Kidney (tissue), 14 donors: ENCODE data around the gene LMNTD2. TPM values are rescaled to one million over a fixed set of nuclear protein-coding genes. Genes with fewer than 3 reads are reported as not detected.

Experiments used
- DNase-seq, 5 donors: peaks; one replicate each; pipeline ENCODE4 v3.0.0-alpha.2; 2013 to 2020
- FAIRE-seq: peaks from 2 replicates; lab custom pipeline; 2012; peaks lifted over from hg19 to GRCh38; lab: Jason Lieb, UNC
- H3K27ac ChIP-seq, 2 donors: one replicate each; pipeline ENCODE4 v1.7.0; 2013; ENCODE audit warnings: low read depth in 2 of 2, low read length in 2 of 2, inconsistent platforms in 1 of 2
- H3K27me3 ChIP-seq: one replicate; pipeline ENCODE4 v1.7.1; 2013; ENCODE audit warnings: low read length, inconsistent platforms; ENCODE audit not compliant: control insufficient read depth, insufficient read depth
- H3K36me3 ChIP-seq, 3 donors: one replicate each; pipeline versions ENCODE4 v1.7.0 to v1.7.1; 2013; ENCODE audit warnings: low read length in 3 of 3, control low read depth in 1 of 3, inconsistent platforms in 1 of 3; ENCODE audit not compliant: insufficient read depth in 3 of 3, control insufficient read depth in 2 of 3
- H3K4me1 ChIP-seq, 3 donors: one replicate each; pipeline versions ENCODE4 v1.7.0 to v1.7.1; 2013; ENCODE audit warnings: low read length in 3 of 3, inconsistent platforms in 1 of 3, low read depth in 1 of 3; ENCODE audit not compliant: control insufficient read depth in 2 of 3, insufficient read depth in 2 of 3
- H3K4me3 ChIP-seq, 3 donors: one replicate each; pipeline versions ENCODE4 v1.7.0 to v1.8.1; 2013; ENCODE audit warnings: low read length in 3 of 3, control low read depth in 1 of 3, inconsistent platforms in 1 of 3
- H3K9ac ChIP-seq, 3 donors: one replicate each; pipeline versions ENCODE4 v1.7.0 to v1.7.1; 2013; ENCODE audit warnings: low read length in 3 of 3, control low read depth in 1 of 3, inconsistent platforms in 1 of 3
- H3K9me3 ChIP-seq, 3 donors: one replicate each; pipeline versions ENCODE4 v1.7.0 to v1.7.1; 2013; ENCODE audit warnings: low read length in 3 of 3, control low read depth in 1 of 3, inconsistent platforms in 1 of 3; ENCODE audit not compliant: control insufficient read depth in 2 of 3, insufficient read depth in 1 of 3
- intact Hi-C: fragments of 100-400 bp; cut with DNase I; formaldehyde crosslinking; loops from one replicate; pipeline ENCODE4 v1.11.1; 2022
- polyA plus RNA-seq: library from polyadenylated mRNA; stranded (reverse); fragments of 350-450 nt; fragmentation: Illumina TruSeq; extraction: RNeasy Lipid Tissue Mini Kit (QIAGEN cat#74804); gene quantifications from one replicate; pipeline ENCODE4 v1.2.3, GENCODE V29; 2014; ENCODE audit warnings: low read depth, low replicate concordance; ENCODE audit not compliant: insufficient read depth
- total RNA-seq: library from RNA; stranded (reverse); fragmentation: NEBNext Ultra II Directional; extraction: Animal tissue kit (Norgen Biotek cat#: 25700); gene quantifications from one replicate; pipeline ENCODE4 v1.2.1, GENCODE V29; 2021
- TF ChIP-seq, protein P1 (sequence below): IDR thresholded peaks from 3 replicates; pipeline ENCODE4 v1.5.1; 2012; ENCODE audit warnings: mild to moderate bottlenecking, moderate library complexity, borderline replicate concordance; ENCODE audit not compliant: insufficient read depth; ENCODE audit errors: extremely low read depth
- donor health status: control.
- donor health status: control.
- donor health status: control.
- donor health status: control.
- donor health status: control.
- donor health status: DM: yes; HTN: yes; CAD: no.
- donor health status: Normal renal cell carcinoma (clear cell type).

LMNTD2 gene
- total and polyA plus RNA-seq, 2 donors from 2014 or later: 6.2 to 8.0 TPM

- Histone ChIP-seq H3K36me3 (peaks cover 0 to 42% (median 22%) of the 10 kb centered on the region in 3 donors), H3K9ac (no peak overlapping the region), H3K27me3 (no peaks in the 10 kb centered on the region), H3K9me3 (no peaks in the 10 kb centered on the region), H3K4me1 (no peaks in the 10 kb centered on the region), H3K27ac (no peak overlapping the region), H3K4me3 (no peak overlapping the region)
- FAIRE-seq: no peak
- DNase-seq: no peak
- intact Hi-C loops: no loop called here
- TF ChIP-seq, protein P1, sequence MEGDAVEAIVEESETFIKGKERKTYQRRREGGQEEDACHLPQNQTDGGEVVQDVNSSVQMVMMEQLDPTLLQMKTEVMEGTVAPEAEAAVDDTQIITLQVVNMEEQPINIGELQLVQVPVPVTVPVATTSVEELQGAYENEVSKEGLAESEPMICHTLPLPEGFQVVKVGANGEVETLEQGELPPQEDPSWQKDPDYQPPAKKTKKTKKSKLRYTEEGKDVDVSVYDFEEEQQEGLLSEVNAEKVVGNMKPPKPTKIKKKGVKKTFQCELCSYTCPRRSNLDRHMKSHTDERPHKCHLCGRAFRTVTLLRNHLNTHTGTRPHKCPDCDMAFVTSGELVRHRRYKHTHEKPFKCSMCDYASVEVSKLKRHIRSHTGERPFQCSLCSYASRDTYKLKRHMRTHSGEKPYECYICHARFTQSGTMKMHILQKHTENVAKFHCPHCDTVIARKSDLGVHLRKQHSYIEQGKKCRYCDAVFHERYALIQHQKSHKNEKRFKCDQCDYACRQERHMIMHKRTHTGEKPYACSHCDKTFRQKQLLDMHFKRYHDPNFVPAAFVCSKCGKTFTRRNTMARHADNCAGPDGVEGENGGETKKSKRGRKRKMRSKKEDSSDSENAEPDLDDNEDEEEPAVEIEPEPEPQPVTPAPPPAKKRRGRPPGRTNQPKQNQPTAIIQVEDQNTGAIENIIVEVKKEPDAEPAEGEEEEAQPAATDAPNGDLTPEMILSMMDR: no peak
Measured at GRCh38 chr11:596374-596773, 35.8 kb upstream of the LMNTD2 start.

GRCh38 chr11:595400-595799 is 34.9 kb upstream of the LMNTD2 start:
- H3K9me3 ChIP-seq: no peaks in the 10 kb centered on the region
- no peak overlapping the region for H3K9ac ChIP-seq
- DNase-seq (no peak), FAIRE-seq (no peak)
- H3K27me3 ChIP-seq: no peaks in the 10 kb centered on the region
- no peak overlapping the region for H3K27ac ChIP-seq
- no peak overlapping the region for H3K4me3 ChIP-seq
- peaks cover 0 to 44% (median 25%) of the 10 kb centered on the region in 3 donors for H3K36me3 ChIP-seq
- TF ChIP-seq, protein P1: no peak
- no peaks in the 10 kb centered on the region for H3K4me1 ChIP-seq
- intact Hi-C loops: no loop called here

GRCh38 chr11:593347-593746 is 32.8 kb upstream of the LMNTD2 start:
- H3K4me1 ChIP-seq: no peaks in the 10 kb centered on the region
- H3K36me3 ChIP-seq: peaks cover 0 to 51% (median 30%) of the 10 kb centered on the region in 3 donors

More at GRCh38 chr11:593347-593746, 32.8 kb upstream of the LMNTD2 start:
- intact Hi-C loops: no loop called here
- Histone ChIP-seq H3K27ac (no peak overlapping the region), H3K9me3 (no peaks in the 10 kb centered on the region), H3K9ac (no peak overlapping the region), H3K27me3 (no peaks in the 10 kb centered on the region), H3K4me3 (no peak overlapping the region)
- TF ChIP-seq, protein P1: no peak
- DNase-seq (no peak), FAIRE-seq (no peak)
